ENCODE measurements around the gene SENP3. TPM values are rescaled to one million over a fixed set of nuclear protein-coding genes. Genes with fewer than 3 reads are reported as not detected.

The SENP3 gene
- total RNA-seq (2014; rRNA removed; shearing (Covaris generic)): 162 and 170 TPM in 2 replicates

DNA sequence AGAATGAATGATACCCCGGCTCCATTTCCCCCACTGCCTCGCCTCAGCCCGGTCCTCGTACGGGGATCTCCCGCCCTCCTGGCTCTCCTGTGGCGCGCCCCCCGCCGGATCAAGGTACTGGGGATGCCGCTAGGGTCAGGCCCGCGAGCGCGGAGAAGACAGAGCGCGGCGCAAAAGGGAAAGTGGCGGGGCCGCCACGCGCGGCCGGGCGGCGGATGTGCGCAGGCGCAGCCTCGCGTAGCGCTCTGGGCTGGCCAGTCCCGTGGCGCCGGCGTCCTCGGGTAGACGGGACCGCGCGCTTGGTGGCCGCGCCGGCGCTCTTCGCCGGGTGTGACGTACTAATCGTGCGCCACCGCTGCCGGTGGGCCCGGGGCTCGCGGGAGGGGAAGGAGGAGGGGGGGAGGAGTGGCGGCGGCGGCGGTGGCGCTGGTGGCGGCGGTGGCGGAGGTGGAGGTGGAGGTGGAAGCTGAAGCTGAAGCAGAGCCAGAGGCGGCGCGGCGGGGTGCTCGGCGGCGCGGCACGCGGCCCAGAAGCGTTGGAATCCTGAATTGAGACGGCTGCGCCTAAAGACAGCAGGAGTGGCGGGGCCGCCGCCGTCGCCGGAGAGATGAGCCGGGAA is at the start of gene SENP3:
Gene SENP3 (plus strand): TSS at position 331 of the 619 bp plus-strand sequence. CDS start 1,158 bp downstream, outside the sequence.
- DNase-seq (ENCODE audit: low spot score): peak; percentile 78

DNA sequence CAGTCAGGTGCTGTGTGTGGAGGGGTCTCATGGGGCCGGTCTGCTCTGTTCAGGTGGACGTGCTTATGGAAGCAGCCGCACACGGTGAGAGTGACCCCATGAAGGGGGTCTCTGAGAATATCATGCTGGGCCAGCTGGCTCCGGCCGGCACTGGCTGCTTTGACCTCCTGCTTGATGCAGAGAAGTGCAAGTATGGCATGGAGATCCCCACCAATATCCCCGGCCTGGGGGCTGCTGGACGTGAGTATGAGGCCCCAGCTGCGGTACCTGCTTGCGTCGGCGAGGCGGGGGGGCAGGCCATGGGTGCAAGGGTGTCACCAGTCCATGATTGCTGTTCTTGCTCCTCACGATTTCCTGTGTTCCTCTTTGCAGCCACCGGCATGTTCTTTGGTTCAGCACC is 49.6 kb upstream of the SENP3 start:
- DNase-seq (ENCODE audit: low spot score): no peak

DNA sequence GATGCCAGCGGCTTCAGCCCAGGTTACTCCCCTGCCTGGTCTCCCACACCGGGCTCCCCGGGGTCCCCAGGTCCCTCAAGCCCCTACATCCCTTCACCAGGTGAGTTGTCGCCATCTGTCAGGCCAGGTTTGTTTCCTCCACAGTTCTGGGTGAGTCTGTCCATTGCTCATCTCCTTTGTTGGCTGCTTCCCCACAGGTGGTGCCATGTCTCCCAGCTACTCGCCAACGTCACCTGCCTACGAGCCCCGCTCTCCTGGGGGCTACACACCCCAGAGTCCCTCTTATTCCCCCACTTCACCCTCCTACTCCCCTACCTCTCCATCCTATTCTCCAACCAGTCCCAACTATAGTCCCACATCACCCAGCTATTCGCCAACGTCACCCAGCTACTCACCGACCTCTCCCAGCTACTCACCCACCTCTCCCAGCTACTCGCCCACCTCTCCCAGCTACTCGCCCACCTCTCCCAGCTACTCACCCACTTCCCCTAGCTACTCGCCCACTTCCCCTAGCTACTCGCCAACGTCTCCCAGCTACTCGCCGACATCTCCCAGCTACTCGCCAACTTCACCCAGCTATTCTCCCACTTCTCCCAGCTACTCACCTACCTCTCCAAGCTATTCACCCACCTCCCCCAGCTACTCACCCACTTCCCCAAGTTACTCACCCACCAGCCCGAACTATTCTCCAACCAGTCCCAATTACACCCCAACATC is 48.7 kb upstream of the SENP3 start:
- no peak for DNase-seq (ENCODE audit: low spot score)

DNA sequence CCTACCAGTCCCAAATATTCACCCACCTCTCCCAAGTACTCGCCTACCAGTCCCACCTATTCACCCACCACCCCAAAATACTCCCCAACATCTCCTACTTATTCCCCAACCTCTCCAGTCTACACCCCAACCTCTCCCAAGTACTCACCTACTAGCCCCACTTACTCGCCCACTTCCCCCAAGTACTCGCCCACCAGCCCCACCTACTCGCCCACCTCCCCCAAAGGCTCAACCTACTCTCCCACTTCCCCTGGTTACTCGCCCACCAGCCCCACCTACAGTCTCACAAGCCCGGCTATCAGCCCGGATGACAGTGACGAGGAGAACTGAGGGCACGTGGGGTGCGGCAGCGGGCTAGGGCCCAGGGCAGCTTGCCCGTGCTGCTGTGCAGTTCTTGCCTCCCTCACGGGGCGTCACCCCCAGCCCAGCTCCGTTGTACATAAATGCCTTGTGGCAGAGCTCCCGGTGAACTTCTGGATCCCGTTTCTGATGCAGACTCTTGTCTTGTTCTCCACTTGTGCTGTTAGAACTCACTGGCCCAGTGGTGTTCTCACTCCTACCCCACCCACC is 47.8 kb upstream of the SENP3 start:
- no peak for DNase-seq (ENCODE audit: low spot score)

DNA sequence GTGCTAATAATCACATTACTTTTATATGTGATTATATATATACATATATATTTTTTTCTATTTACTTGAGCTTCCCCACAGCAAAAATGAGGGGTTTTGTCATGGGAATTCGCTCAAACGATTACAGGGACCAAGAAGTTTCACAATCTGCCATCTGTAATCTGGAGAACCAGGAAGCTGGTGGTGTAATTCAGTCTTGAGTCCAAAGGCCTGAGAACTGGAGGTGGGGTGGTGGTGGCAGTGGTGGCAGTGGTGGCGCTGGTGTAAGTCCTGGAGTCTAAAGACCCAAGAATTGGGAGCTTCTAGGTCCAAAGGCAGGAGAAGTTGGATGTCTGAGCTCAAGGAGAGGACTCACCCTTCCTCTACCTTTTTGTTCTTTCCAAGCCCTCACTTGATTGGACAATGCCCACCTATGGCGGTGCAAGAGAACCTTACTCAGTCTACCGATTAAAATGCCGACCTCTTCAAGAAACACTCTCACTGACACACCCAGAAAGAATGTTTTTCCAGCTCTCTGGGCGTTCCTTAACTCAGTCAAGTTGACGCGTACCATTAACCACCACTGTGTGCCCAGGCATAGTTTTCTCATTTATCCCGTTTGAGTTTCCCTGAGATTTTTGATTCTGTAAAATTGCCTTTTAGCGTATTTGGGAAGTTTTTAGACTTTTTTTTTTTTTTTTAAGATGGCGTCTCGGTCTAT is 45.7 kb upstream of the SENP3 start:
- no peak for DNase-seq (ENCODE audit: low spot score)

DNA sequence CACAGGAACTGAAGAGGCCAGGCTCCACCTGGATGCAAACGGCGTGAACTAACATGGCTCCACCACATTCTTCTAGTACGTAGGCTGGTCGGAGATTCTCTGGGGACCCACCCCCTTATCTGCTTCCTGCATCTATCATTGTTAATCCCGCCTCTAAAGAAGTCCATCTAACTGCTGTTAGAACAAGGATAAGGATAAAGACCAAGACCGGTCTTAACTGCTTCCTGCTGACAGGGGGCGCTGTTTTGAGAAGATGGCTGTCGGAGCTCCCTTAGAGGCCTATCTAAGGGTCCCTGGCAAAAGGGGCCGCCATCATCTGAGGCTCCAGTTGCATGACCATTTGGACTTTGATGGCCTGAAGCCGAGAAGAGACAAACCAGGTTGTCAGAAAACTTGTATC is 38.7 kb upstream of the SENP3 start:
- no peak for DNase-seq (ENCODE audit: low spot score)

DNA sequence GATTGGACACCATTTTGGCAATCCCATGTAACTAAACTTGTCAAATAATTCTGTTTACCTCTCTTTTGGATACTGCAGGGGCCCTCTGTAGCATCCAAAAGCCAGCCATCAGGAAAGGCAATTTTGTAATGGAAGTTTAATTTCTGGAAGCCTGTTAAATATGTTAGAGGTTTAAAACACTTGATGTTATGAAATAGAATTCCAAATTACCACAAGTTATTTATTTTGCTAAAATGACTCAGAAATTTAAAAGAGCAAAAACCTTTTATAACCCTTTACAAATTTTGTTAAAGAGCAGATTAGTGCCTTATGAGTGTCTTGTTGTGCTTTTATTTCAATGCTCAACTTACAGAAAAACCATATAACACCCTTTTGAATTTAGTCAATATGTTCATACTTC is 32.9 kb upstream of the SENP3 start:
- no peak for DNase-seq (ENCODE audit: low spot score)

DNA sequence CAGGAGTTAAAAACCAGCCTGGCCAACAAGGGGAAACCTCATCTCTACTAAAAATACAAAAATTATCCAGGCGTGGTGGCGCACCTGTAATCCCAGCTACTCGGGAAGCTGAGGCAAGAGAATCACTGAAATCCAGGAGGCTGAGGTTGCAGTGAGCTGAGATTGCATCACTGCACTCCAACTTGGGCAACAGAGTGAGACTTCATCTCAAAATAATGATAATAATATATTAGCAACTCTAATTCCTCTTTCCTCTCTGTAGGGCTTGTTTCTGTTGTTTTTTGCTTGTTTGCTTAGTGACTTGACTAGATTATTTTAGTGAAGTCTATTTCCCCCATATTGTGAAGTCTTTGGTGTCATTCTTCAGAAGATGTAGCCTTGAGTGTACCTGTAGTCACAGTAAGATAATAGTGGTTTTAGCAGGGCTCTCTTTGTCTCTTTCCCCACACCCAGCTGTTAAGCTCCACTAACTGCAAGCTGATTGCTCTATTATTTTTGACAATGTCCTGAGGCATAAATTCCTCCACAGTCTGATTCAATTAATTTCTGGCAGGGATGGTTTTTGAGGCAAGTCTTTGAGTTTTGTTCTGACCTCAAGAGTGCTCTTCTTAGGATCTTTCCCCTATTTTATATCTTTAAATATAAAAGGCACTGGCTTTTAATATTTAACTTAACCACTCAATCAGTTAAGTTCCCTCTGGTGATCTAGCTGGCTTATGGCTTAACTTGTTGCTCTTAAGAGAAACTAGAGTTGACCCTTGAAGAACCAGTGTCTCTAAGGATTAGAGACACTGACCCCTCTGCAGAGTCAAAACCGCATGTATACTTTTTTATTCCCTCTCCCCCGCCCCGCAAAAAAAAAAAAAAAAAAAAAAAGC is 31.5 kb upstream of the SENP3 start:
- no peak for DNase-seq (ENCODE audit: low spot score)

DNA sequence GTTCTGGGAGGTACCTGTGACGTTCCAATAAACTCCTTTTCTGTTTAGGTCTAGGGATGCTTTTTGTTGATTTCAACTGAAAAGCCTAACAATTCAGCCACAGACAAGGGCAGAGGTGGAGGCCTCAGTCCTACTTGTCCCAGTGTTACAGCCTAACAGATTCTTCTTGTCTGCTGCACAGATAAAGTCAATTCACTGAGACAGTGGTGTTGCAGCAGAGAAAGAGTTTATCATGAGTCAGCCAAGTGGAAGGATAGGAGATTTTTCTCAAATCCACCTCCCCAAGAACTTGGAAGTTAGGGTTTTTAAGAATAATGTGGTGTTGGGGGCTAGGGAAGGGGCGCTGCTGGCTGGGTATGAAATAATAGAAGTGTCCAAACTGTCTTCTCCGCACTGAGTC is 23.7 kb upstream of the SENP3 start:
- no peak for DNase-seq (ENCODE audit: low spot score)

DNA sequence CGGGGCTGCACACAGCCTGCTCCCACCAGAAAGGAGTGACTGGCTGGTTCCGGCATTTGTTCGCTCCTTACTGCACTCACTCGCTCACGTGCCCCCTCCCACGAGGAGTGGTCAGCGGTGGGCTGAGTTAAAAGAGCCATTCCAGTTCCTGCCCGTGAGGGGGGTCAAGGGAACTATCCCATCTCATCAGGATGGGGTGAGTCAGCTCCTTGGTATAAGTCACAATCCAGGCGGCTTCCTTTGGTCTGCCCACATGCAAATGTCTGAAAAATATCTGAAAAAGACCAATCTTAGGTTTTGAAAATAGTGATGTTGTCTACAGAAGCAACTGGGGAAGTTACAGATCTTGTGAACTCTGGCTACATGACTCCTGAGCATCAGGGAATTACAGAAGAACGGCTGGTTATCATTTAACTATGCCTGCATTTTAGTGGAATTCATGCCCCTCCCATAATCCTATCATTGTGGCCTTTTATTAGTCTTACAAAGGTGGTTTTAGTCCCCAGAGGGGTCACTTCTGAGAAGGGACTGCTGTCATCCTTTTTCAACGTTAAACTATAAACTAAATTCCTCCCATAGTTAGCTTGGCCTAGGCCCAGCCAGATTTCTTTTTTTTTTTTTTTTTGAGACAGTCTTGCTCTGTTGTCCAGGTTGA is 22.7 kb upstream of the SENP3 start:
- DNase-seq (ENCODE audit: low spot score): no peak

DNA sequence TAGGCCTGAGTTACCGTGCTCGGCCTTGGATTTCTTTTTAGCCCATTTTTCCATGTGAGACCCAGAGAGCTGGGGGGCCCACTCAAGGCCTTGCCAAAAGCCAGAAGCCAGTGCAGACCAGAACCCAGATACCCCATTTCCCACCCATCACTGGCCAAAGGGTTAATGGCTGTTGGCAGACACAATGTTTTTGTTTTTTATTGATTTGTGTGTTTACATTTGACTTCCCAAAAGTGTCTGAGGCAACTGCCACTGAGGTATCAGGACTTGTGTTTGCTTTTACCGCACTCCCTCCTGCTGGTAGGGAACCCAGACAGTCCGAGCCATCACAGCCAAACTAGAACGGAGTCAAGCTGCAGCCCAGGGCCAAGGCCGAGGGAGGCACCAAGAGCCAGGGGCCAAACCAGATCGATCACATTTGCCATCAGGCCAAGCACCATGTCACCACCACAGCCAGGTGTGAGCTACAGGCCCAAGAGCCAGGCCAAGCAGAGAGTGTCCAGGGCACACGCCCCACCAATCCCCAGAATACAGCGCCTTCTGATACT is 20.6 kb upstream of the SENP3 start:
- DNase-seq (ENCODE audit: low spot score): no peak

DNA sequence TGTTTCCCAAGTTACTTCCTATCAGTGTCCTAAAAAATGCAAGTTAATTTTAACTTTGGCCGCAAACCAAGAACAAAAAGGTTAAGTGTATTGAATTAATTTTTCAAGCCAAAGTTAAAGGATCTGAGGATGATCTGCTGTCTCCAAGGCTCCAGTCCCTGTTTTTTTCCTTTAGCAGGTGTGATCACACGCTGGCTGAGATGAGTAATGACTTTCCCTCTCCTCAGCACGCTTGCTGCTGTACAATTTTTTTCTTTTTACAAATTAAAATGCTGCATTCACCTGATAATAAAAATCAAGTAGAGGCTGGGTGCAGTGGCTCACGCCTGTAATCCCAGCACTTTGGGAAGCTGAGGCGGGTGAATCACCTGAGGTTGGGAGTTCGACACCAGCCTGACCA is 16.8 kb upstream of the SENP3 start:
- DNase-seq (ENCODE audit: low spot score): no peak

DNA sequence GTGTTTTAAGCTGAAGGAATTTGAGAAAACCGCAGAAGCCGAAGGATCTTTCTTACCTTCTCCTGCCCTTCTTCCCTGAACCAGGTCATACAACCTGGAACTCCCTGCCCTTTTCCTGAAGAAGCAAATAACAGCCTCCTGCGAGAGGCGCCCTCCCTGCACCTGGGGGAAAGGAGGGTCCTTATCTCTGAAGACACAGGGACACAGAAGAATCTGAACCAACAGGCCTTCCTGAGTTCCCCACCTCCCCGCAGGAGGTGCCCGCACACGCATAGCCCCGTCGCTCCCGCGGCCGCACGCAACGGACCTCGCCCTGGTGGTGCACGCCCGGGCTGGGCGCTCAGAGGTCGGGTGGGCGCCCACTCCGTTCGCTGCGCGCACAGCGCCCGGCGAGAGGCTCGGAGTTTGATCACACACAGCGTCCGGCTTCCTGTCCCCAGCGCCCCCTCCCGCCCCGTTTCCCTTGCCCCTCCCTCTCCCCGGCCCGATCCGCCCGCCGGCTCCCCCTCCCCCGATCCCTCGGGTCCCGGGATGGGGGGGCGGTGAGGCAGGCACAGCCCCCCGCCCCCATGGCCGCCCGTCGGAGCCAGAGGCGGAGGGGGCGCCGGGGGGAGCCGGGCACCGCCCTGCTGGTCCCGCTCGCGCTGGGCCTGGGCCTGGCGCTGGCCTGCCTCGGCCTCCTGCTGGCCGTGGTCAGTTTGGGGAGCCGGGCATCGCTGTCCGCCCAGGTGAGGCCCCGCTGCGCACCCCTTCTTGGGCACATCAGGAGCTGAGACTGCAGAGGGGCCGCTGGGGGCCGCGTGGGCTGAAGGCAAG is 12.9 kb upstream of the SENP3 start, which contains the start of gene TNFSF12:
Gene TNFSF12 (plus strand): TSS at position 474 of the 816 bp plus-strand sequence. CDS start 96 bp downstream, at position 570.
- DNase-seq (ENCODE audit: low spot score): peak; percentile 19

DNA sequence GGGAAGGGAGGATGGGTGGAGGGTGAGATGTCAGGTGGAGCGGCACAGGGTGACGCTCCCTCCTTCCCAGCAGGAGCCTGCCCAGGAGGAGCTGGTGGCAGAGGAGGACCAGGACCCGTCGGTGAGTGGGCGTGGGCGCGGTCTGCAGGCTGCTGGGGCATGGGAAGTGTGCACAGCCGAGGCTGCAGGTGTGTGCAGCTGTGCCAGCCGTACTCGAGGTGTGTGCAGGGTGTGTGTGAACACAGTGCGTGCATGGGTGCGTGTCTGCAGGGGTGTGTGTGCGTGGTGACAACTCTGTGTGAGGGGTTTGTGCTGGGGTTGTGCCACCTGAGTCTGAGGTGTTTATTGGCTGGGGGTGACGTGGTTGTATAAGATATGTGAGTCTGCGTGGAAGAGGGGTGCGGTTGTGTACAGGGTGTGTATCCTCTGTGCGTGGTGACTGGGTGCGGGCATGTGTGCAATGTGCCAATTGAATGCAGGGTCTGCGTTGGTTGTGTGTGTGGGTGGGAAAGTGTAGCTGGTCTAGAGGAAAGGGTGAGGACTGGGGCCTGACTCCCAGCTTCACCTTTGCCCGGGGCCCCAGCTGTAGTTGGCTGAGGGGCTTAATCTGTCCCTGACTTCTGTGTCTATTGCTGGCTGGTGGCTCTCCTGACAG is 12.2 kb upstream of the SENP3 start:
- DNase-seq (ENCODE audit: low spot score): no peak

DNA sequence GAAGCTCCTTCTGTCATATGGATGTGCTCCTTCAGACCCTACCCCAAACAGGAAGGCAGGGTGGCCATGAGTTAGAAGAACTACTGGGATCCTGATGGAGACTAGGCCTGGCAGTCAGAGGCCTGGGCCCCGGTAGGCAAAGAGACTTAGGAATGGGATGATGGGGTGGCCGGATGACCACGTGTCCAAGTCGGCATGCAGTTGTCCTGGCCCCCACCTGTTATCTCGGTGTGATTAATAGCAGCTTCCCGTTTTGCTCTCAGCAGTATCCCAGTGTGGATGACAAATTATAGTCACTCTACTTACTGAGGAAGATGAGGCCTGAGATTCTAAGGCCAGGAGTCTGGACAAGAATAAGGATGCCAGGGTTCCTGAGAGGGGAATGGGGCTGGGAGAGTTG is 11.4 kb upstream of the SENP3 start:
- peak; percentile 28 for DNase-seq (ENCODE audit: low spot score)

DNA sequence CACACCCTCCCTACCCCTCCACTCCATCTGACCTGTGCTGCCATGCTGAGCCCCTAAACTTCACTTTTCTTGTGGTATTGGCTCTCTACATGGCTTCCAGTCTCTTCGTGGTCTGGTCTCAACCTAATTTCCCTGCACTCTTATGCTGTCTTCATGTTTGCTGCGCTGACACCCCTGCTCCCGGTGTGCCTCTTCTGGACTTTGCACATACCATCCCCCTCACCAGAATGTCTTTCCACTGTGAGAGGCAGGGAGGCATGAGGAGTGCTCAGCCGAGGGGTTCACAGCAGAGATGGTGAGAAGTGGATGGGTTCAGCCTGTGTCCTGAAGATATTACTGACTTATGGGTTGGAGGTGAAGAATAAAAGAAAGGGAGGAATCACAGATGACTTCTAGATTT is 10.3 kb upstream of the SENP3 start:
- no peak for DNase-seq (ENCODE audit: low spot score)

DNA sequence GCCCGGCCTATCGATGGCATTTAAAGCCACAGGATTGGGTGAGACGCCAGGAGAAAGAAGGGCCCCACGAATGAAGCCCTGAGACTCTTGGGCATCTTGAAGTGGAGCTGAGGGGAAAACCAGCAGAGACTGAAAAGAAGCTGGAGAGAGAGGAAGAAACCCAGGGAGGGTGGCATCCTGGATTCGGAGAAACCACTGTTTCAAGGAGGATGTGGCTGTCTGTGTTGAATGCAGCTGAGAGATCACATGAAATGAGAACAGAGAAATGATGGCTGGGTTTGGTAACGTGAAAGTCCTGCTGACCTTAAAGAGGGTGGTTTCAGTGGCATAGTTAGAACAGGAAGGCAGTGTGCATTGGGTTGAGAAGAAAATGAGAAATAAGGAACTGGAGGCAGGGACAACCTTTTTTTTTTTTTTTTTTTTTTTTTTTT is 9.1 kb upstream of the SENP3 start:
- DNase-seq (ENCODE audit: low spot score): no peak

DNA sequence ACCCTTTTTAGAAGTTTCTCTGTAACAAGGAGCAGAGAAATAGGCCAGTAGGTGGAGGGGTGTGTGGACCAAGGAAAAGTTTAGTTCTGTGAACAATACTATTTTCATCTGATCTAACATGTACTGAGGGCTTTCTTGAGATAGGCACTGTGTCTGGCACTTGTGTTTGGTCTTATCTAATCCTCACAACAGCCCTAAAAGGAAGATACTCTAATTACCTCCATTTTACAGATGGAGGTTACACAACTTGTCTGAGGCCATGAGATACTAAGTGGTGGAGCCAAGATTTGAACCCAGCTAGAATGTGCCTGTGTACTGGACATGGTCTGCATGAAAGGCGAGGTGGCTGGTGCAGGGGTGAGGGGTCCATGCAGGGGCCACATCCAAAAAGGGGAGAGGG is 8.4 kb upstream of the SENP3 start:
- DNase-seq (ENCODE audit: low spot score): no peak

DNA sequence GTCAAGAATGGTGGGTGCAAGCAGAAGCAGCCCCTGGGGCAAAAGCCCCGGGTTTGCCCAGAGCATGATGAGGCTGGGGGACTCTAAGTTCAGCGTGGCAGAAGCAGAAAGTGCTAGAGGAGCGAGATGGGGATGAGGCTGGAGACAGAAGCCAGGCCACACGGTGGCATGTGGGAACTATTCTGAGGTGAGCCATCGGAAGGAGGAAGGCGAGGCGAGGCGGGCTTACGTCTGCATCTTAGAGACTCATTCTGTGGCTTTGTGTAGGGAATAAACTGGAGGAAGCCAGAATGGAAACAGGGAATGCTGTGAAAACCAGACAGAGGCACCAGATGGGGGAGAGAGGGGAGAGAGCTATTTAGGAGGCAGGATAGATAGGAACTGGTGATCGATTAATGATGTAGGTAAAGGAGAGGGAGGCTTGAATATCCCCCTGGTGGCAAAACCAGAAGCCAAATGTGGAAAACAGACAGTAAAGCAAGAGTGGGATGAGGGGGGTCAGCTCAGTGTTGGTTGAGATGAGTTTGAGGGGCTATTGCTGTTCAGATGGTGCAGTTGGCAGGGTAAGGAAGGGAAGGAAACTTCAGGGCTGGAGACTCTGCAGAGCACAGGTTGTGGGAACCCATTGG is 6.3 kb upstream of the SENP3 start:
- no peak for DNase-seq (ENCODE audit: low spot score)
